ENCODE results near the gene CLASRP.

The CLASRP gene

DNA sequence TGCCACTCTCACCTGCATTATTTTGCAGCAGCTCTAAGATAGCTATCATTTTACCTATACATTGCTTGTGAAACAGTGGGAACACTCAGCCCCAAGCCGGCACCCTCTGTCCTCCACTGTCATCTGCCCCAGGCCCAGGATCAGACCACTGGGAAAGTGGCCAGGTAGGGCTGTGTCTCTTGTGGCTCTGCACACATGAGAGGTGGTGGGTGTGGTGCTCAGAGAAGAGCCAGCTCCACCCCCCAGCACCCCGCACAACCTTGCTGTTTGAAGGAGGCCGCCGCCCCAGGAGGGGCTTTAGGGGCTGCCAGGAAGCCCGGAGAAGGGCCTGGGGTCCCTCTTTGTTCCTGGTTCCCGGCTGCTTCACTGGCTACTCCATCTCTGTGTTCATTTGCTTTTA, 80.7 kb downstream of the CLASRP start:
- H3K4me3 ChIP-seq (ENCODE audit: low read length, poor library complexity, severe bottlenecking), result no peak overlapping the region
- H3K4me1 ChIP-seq (ENCODE audit: insufficient read depth, low read length, poor library complexity, severe bottlenecking), result peaks cover 25% of the 10 kb centered on the region
- TF ChIP-seq, protein P1, sequence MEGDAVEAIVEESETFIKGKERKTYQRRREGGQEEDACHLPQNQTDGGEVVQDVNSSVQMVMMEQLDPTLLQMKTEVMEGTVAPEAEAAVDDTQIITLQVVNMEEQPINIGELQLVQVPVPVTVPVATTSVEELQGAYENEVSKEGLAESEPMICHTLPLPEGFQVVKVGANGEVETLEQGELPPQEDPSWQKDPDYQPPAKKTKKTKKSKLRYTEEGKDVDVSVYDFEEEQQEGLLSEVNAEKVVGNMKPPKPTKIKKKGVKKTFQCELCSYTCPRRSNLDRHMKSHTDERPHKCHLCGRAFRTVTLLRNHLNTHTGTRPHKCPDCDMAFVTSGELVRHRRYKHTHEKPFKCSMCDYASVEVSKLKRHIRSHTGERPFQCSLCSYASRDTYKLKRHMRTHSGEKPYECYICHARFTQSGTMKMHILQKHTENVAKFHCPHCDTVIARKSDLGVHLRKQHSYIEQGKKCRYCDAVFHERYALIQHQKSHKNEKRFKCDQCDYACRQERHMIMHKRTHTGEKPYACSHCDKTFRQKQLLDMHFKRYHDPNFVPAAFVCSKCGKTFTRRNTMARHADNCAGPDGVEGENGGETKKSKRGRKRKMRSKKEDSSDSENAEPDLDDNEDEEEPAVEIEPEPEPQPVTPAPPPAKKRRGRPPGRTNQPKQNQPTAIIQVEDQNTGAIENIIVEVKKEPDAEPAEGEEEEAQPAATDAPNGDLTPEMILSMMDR (conservative IDR thresholded peaks at IDR 0.05; ENCODE audit: low read length), result no peak
- TF ChIP-seq EZH2phosphoT487 (IDR thresholded peaks at IDR 0.05; ENCODE audit: borderline replicate concordance), result no peak
- no peaks in the 10 kb centered on the region for H3K9me2 ChIP-seq (replicated peaks; ENCODE audit: low read depth, low read length)
- H4K20me1 ChIP-seq (ENCODE audit: insufficient read depth, low read length, poor library complexity, severe bottlenecking), result peaks cover 27% of the 10 kb centered on the region
- no peaks in the 10 kb centered on the region for H3K9me3 ChIP-seq (ENCODE audit: insufficient read depth, low read depth, low read length)
- H3K4me2 ChIP-seq (ENCODE audit: low read depth, low read length, poor library complexity, severe bottlenecking), result no peak overlapping the region
- no peaks in the 10 kb centered on the region for H3F3A ChIP-seq (ENCODE audit: low read depth)
- H3K9ac ChIP-seq (ENCODE audit: low read depth, low read length, poor library complexity, severe bottlenecking), result no peak overlapping the region
- peaks cover 76% of the 10 kb centered on the region for H3K79me2 ChIP-seq (ENCODE audit: insufficient read depth, low read length)
- H3K27me3 ChIP-seq (ENCODE audit: insufficient read depth, low read length, poor library complexity, severe bottlenecking), result no peaks in the 10 kb centered on the region
- H3K36me3 ChIP-seq (ENCODE audit: insufficient read depth, low read length), result peaks cover 7% of the 10 kb centered on the region; the same call in 1 of the 2 replicates
- H2AFZ ChIP-seq (ENCODE audit: low read length), result no peak overlapping the region
